Body of pancreas (tissue), 4 donors: ENCODE data around the gene CROCC. TPM values are rescaled to one million over a fixed set of nuclear protein-coding genes. Genes with fewer than 3 reads are reported as not detected.

Source experiments
- ATAC-seq: fragments of 150-250 bp; one replicate; pipeline ENCODE4 v1.9.1; 2016
- DNase-seq, 4 donors: peaks; one replicate each; pipeline ENCODE4 v3.0.0-alpha.2; 2019
- H3K27ac ChIP-seq, 4 donors: fragments of 200-600 bp; sonication (generic); 1 replicate in 3 of 4; 2 replicates in 1 of 4; pipeline versions ENCODE4 v1.5.1 to v1.6.1; 2016 to 2019; ENCODE audit warnings: mild to moderate bottlenecking in 1 of 4, mixed read lengths in 1 of 4, moderate library complexity in 1 of 4
- H3K27me3 ChIP-seq, 2 donors: fragments of 200-600 bp; sonication (generic); one replicate each; pipeline ENCODE4 v1.6.0; 2016; ENCODE audit warnings: mild to moderate bottlenecking in 1 of 2
- H3K36me3 ChIP-seq, 2 donors: fragments of 200-600 bp; sonication (generic); replicated peaks in 1 of 2; 2 replicates each; pipeline ENCODE4 v1.5.1; 2016; ENCODE audit warnings: low read depth in 2 of 2; ENCODE audit not compliant: insufficient read depth in 1 of 2
- H3K4me1 ChIP-seq: fragments of 200-600 bp; sonication (generic); one replicate; pipeline ENCODE4 v1.6.0; 2016
- H3K4me3 ChIP-seq, 2 donors: fragments of 200-600 bp; sonication (generic); 1 replicate in 1 of 2; 2 replicates in 1 of 2; pipeline ENCODE4 v1.5.1; 2016 to 2019
- H3K9me3 ChIP-seq, 3 donors: fragments of 200-600 bp; sonication (generic); 1 replicate in 2 of 3; 2 replicates in 1 of 3; pipeline ENCODE4 v1.5.1; 2016
- CTCF ChIP-seq, 7 experiments: fragments of 450-650 bp in 4 of 7; fragments of 200-600 bp in 3 of 7; sonication (generic) in 3 of 7; IDR thresholded peaks; one replicate each; pipeline ENCODE4 v1.5.1; 2016 to 2019; ENCODE audit warnings: antibody characterized with exemption in 7 of 7
- POLR2A ChIP-seq, 3 donors: fragments of 450-650 bp; IDR thresholded peaks; one replicate each; pipeline ENCODE4 v1.6.1; 2016; ENCODE audit warnings: antibody characterized with exemption in 3 of 3, mild to moderate bottlenecking in 2 of 3
- WGBS, 2 donors: methylation state at CpG; one replicate each; pipeline ENCODE4 v1.1.5; 2017; 5-methylcytosine and 5-hydroxymethylcytosine counted together
- intact Hi-C: fragments of 100-400 bp; cut with DNase I; formaldehyde crosslinking; loops from one replicate; pipeline ENCODE4 v1.15.1; 2023
- total RNA-seq, 2 donors: library from RNA; depleted of rRNA; stranded (reverse); fragments of >200 nt; gene quantifications; one replicate each; pipeline ENCODE4 v1.1.0, GENCODE V29; 2016

The CROCC gene
- total RNA-seq, 2 donors from 2014 or later: 49.8 to 151 TPM

GRCh38 chr1:16979475-16980327 is 58.0 kb downstream of the CROCC start:
- peak overlapping the region in 1 of 4 donors; percentile 50 for H3K27ac ChIP-seq
- 25 to 52% methylated on average over 24 to 44 of the region's 44 CpGs for WGBS, 2 donors
- peaks cover 6% of the 10 kb centered on the region for H3K4me1 ChIP-seq
- intact Hi-C loops: loop anchor here (10.0 kb wide), 1 partner anchor 45 kb away; no protein-coding TSS in a partner anchor
- DNase-seq: peak in 1 of 4 donors; percentile 19
- no peak for TF ChIP-seq POLR2A (IDR thresholded peaks at IDR 0.05)
- no peak for TF ChIP-seq CTCF (IDR thresholded peaks at IDR 0.05)
- no peak for ATAC-seq
- peak overlapping the region; percentile 5 to 15 for H3K4me3 ChIP-seq
- no peaks in the 10 kb centered on the region for H3K27me3 ChIP-seq
- no peaks in the 10 kb centered on the region for H3K36me3 ChIP-seq
- no peaks in the 10 kb centered on the region for H3K9me3 ChIP-seq

- Histone ChIP-seq H3K4me1 (peaks cover 6% of the 10 kb centered on the region), H3K27ac (peak within 1 kb of the TSS in 1 of 4 donors; percentile 50), H3K36me3 (no peaks in the 10 kb centered on the region), H3K27me3 (no peaks in the 10 kb centered on the region), H3K4me3 (peak within 1 kb of the TSS; percentile 5 to 15), H3K9me3 (no peaks in the 10 kb centered on the region)
- no peak for TF ChIP-seq POLR2A (IDR thresholded peaks at IDR 0.05)
- TF ChIP-seq CTCF (IDR thresholded peaks at IDR 0.05): no peak
- ATAC-seq: no peak
- intact Hi-C loops: no loop called here
- peak in 2 of 4 donors; percentile 30 to 36 for DNase-seq
- 14 to 78% methylated on average over 3 to 35 of the region's 53 CpGs for WGBS, 2 donors
Measured at GRCh38 chr1:16980473-16981268, 58.9 kb downstream of the CROCC start, which contains the start of gene MFAP2. MFAP2 (minus strand) TSS chr1:16980620; CDS start chr1:16978273, 2,347 bp downstream.

GRCh38 chr1:16981269-16981849 is 59.6 kb downstream of the CROCC start:
- no peak overlapping the region for H3K27ac ChIP-seq

GRCh38 chr1:16982902-16983301 is 61.2 kb downstream of the CROCC start:
- Histone ChIP-seq H3K36me3 (peaks cover 5% of the 10 kb centered on the region in 2 donors), H3K27ac (no peak overlapping the region), H3K4me3 (no peak overlapping the region), H3K9me3 (no peaks in the 10 kb centered on the region), H3K27me3 (no peaks in the 10 kb centered on the region), H3K4me1 (peaks cover 6% of the 10 kb centered on the region)
- WGBS, 2 donors: 69 to 78% methylated on average over 10 to 11 of the region's 11 CpGs
- DNase-seq (no peak), ATAC-seq (no peak)
- no peak for TF ChIP-seq CTCF (IDR thresholded peaks at IDR 0.05)
- no peak for TF ChIP-seq POLR2A (IDR thresholded peaks at IDR 0.05)
- intact Hi-C loops: no loop called here

More at GRCh38 chr1:16981269-16981849, 59.6 kb downstream of the CROCC start:
- DNase-seq: no peak
- TF ChIP-seq POLR2A (IDR thresholded peaks at IDR 0.05): no peak
- TF ChIP-seq CTCF (IDR thresholded peaks at IDR 0.05): no peak
- ATAC-seq: no peak
- peaks cover 6% of the 10 kb centered on the region for H3K4me1 ChIP-seq
- intact Hi-C loops: no loop called here
- no peaks in the 10 kb centered on the region for H3K27me3 ChIP-seq
- no peaks in the 10 kb centered on the region for H3K9me3 ChIP-seq
- WGBS, 2 donors: 85 to 90% methylated on average over 9 to 10 of the region's 10 CpGs
- H3K4me3 ChIP-seq: no peak overlapping the region
- no peaks in the 10 kb centered on the region for H3K36me3 ChIP-seq
